HepG2 (cell line): ENCODE results near the gene GPR137. TPM values are rescaled to one million over a fixed set of nuclear protein-coding genes. Genes with fewer than 3 reads are reported as not detected.

ENCODE experiments used
- TFE3 ChIP-seq: IDR thresholded peaks from 2 replicates; pipeline ENCODE4 v1.6.1; 2016
- ZNF234 ChIP-seq: sonication (generic); formaldehyde crosslinking; conservative IDR thresholded peaks from 2 replicates; pipeline ENCODE4 v1.5.1; 2020; ENCODE audit warnings: mild to moderate bottlenecking, missing genetic modification reagents
- ZNF281 ChIP-seq: sonication (generic); formaldehyde crosslinking; IDR thresholded peaks from 2 replicates; pipeline ENCODE4 v1.4.0; 2020; ENCODE audit warnings: missing genetic modification reagents, borderline replicate concordance
- ZNF318 ChIP-seq: sonication (generic); formaldehyde crosslinking; IDR thresholded peaks from 2 replicates; pipeline ENCODE4 v1.4.0; 2020; ENCODE audit warnings: mild to moderate bottlenecking, missing genetic modification reagents
- ZNF530 ChIP-seq: sonication (generic); formaldehyde crosslinking; IDR thresholded peaks from 2 replicates; pipeline ENCODE4 v1.5.0; 2020; ENCODE audit warnings: low read depth, mild to moderate bottlenecking, missing genetic modification reagents
- polyA plus RNA-seq, 8 experiments: library from polyadenylated mRNA; depleted of rRNA in 3 of 8; stranded (reverse) in 7 of 8; unstranded in 1 of 8; fragments of >200 nt; fragmentation: Illumina TruSeq in 4 of 8; extraction: Trizol in 4 of 8; gene quantifications; 2 replicates each; pipeline versions ENCODE4 v1.2.1 to v1.2.3, GENCODE V29; 2011 to 2016; ENCODE audit warnings: low read depth in 4 of 8, missing spikeins in 1 of 8, mixed read lengths in 1 of 8; ENCODE audit not compliant: insufficient read depth in 1 of 8
- total RNA-seq, 5 experiments: library from RNA; depleted of rRNA; stranded (reverse); fragments of >200 nt; fragmentation: Illumina TruSeq; extraction: Trizol; gene quantifications; 2 replicates each; pipeline ENCODE4 v1.2.3, GENCODE V29; 2016; ENCODE audit warnings: low read depth in 1 of 5
- TF ChIP-seq, protein P1 (sequence below): sonication (generic); formaldehyde crosslinking; IDR thresholded peaks from 2 replicates; pipeline ENCODE4 v1.5.0; 2020; ENCODE audit warnings: mild to moderate bottlenecking, missing genetic modification reagents
- TF ChIP-seq, protein P2 (sequence below): sonication (generic); formaldehyde crosslinking; IDR thresholded peaks from 2 replicates; pipeline ENCODE4 v1.9.0; 2021; ENCODE audit warnings: missing genetic modification reagents, mild to moderate bottlenecking, borderline replicate concordance
- TF ChIP-seq, protein P3 (sequence below): sonication (generic); formaldehyde crosslinking; IDR thresholded peaks from 2 replicates; pipeline ENCODE4 v1.8.1; 2022; ENCODE audit warnings: low read depth, mild to moderate bottlenecking, missing genetic modification reagents

Gene GPR137
- total and polyA plus RNA-seq, 2 of the 13 experiments (the other 11 are each of a cell fraction or from before 2014, with no cell fraction given) = 8.5 to 13.2 TPM

DNA sequence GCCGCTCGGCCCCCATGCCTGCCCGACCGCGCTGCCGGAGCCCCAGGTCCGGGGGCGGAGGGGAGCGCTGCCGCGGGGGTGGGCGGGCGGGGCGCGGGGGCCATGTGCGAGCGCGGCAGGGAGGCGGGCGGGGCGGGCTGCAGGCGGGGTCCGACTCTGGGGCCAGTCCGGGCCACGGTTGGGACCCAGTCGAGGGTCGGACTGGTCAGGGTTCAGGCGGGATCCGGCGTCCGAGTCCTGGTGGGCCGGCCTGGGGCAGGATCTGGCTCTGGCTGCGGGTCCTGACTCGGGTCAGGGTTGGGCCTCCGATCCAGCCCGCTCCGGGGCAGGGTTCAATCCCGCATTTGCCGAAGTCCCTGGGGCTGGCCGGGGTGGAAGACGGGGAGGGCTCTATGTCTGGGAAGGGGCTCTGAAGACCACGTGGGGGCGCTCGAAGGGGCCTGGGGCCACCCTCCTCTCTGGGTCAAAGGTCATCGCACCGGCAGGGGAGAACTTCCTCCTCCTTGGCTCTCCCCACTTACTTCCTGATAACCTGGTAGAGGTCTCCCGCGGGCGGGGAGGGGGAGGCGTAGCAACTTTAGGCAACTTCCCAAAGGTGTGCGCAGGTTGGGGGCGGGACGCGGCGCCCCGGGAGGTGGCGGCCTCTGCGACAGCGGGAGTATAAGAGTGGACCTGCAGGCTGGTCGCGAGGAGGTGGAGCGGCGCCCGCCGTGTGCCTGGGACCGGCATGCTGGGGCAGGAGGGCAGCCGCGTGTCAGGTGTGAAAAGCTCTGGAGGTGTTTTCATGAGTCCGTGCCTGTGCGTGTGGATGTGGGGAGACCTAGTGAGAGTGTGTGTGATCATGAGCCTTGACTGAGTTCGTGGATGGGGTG, 20.3 kb downstream of the GPR137 start (continued):
- TF ChIP-seq, protein P1, sequence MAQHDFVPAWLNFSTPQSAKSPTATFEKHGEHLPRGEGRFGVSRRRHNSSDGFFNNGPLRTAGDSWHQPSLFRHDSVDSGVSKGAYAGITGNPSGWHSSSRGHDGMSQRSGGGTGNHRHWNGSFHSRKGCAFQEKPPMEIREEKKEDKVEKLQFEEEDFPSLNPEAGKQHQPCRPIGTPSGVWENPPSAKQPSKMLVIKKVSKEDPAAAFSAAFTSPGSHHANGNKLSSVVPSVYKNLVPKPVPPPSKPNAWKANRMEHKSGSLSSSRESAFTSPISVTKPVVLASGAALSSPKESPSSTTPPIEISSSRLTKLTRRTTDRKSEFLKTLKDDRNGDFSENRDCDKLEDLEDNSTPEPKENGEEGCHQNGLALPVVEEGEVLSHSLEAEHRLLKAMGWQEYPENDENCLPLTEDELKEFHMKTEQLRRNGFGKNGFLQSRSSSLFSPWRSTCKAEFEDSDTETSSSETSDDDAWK = no peak
- TF ChIP-seq ZNF318 = no peak
- TF ChIP-seq ZNF234 (CRISPR knock-in tag) = no peak
- no peak for TF ChIP-seq TFE3 (CRISPR knock-in tag)
- no peak for TF ChIP-seq ZNF530 (CRISPR knock-in tag)
- TF ChIP-seq, protein P2, sequence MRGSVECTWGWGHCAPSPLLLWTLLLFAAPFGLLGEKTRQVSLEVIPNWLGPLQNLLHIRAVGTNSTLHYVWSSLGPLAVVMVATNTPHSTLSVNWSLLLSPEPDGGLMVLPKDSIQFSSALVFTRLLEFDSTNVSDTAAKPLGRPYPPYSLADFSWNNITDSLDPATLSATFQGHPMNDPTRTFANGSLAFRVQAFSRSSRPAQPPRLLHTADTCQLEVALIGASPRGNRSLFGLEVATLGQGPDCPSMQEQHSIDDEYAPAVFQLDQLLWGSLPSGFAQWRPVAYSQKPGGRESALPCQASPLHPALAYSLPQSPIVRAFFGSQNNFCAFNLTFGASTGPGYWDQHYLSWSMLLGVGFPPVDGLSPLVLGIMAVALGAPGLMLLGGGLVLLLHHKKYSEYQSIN (CRISPR knock-in tag) = no peak
- TF ChIP-seq, protein P3, sequence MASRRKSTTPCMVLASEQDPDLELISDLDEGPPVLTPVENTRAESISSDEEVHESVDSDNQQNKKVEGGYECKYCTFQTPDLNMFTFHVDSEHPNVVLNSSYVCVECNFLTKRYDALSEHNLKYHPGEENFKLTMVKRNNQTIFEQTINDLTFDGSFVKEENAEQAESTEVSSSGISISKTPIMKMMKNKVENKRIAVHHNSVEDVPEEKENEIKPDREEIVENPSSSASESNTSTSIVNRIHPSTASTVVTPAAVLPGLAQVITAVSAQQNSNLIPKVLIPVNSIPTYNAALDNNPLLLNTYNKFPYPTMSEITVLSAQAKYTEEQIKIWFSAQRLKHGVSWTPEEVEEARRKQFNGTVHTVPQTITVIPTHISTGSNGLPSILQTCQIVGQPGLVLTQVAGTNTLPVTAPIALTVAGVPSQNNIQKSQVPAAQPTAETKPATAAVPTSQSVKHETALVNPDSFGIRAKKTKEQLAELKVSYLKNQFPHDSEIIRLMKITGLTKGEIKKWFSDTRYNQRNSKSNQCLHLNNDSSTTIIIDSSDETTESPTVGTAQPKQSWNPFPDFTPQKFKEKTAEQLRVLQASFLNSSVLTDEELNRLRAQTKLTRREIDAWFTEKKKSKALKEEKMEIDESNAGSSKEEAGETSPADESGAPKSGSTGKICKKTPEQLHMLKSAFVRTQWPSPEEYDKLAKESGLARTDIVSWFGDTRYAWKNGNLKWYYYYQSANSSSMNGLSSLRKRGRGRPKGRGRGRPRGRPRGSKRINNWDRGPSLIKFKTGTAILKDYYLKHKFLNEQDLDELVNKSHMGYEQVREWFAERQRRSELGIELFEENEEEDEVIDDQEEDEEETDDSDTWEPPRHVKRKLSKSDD (CRISPR knock-in tag) = no peak
- TF ChIP-seq ZNF281 = 0 out of 2 replicates have a peak, but pooled peaks have one; percentile 21
